Ovary (tissue), 3 donors: Measurements from ENCODE around the gene MRM3.

Experiments
- POLR2A ChIP-seq: fragments of 450-650 bp; IDR thresholded peaks from one replicate; pipeline ENCODE4 v1.6.1; 2017; ENCODE audit warnings: antibody characterized with exemption, mild to moderate bottlenecking, moderate library complexity
- TF ChIP-seq, protein P1 (sequence below), 3 donors: fragments of 450-650 bp in 2 of 3; fragments of 200-600 bp in 1 of 3; IDR thresholded peaks; one replicate each; pipeline versions ENCODE4 v1.5.1 to v1.8.0; 2016 to 2022; ENCODE audit warnings: antibody characterized with exemption in 3 of 3, mild to moderate bottlenecking in 1 of 3
- donor health status: DM: no; HTN: no; CAD: no.

DNA sequence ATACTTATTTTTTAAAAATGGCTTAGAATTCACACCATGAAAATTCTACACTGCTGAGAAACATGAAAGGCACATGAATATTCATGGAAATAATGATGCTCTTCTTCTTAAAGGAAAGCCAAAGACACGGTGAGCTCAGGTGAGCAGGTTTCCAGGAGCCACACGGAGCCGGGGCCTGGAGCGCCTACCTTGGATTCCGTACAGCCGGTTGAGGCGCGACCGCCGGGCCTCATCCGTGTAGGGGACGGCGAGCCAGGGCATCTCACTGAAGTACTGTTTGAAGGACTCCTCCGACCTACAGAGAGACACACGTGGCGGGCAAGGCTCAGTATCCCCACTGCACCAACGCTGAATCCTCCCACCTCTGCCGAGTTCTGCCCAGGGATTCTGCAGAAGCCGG is 37.1 kb downstream of the MRM3 start:
- TF ChIP-seq, protein P1, sequence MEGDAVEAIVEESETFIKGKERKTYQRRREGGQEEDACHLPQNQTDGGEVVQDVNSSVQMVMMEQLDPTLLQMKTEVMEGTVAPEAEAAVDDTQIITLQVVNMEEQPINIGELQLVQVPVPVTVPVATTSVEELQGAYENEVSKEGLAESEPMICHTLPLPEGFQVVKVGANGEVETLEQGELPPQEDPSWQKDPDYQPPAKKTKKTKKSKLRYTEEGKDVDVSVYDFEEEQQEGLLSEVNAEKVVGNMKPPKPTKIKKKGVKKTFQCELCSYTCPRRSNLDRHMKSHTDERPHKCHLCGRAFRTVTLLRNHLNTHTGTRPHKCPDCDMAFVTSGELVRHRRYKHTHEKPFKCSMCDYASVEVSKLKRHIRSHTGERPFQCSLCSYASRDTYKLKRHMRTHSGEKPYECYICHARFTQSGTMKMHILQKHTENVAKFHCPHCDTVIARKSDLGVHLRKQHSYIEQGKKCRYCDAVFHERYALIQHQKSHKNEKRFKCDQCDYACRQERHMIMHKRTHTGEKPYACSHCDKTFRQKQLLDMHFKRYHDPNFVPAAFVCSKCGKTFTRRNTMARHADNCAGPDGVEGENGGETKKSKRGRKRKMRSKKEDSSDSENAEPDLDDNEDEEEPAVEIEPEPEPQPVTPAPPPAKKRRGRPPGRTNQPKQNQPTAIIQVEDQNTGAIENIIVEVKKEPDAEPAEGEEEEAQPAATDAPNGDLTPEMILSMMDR (IDR thresholded peaks at IDR 0.05): no peak
- TF ChIP-seq POLR2A: no peak
